IPS-11a (cell line): ENCODE data around the gene TLR4.

Experiments
- H3K4me3 ChIP-seq: one replicate; pipeline ENCODE4 v1.5.1; 2013; ENCODE audit warnings: low read depth, low read length, control low read depth

The TLR4 gene

DNA sequence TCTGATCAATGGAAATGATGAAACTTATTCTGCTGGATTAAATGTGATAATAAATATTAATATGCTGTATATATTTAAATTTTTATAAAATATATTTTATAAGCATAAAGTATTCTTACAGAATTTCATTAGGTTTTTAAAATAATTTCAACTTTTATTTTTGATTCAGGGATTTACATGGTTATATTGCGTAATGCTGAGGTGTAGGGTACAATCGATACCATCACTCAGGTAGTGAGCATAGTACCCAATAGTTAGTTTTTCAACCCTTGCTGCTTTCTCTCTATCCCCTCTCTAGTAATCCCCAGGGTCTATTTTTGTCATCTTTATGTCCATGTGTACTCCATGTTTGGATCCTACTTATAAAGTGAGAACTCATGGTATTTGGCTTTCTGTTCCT lies 5.7 kb downstream of the TLR4 start:
- H3K4me3 ChIP-seq, result no peak overlapping the region

- H3K4me3 ChIP-seq, result no peak overlapping the region
These were observed 10.1 kb downstream of the TLR4 start for GRCh38 chr9:117714282-117714681.

- H3K4me3 ChIP-seq, result no peak overlapping the region
These were observed 11.3 kb downstream of the TLR4 start for GRCh38 chr9:117715411-117715989.

GRCh38 chr9:117718085-117718484 lies 13.9 kb downstream of the TLR4 start:
- H3K4me3 ChIP-seq, result no peak overlapping the region

DNA sequence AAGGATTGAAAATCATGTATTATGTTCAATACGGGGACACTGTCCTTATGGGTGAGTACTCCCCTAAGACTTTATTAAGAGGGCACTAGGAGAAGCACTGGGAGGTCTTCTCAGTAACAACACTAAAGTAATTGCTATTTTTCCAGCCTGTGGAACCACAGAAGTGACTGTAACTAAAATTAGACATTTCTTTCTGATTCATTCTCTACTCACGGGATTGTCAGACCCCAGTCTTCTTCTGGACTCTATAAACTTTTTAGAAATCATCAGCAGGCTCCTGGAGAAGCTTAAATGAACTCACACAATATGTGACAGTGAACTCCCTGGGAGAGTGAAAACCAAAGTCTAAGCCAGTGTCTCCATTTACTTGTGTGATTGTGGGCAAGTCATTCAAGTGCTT lies 14.5 kb downstream of the TLR4 start:
- no peak overlapping the region for H3K4me3 ChIP-seq

DNA sequence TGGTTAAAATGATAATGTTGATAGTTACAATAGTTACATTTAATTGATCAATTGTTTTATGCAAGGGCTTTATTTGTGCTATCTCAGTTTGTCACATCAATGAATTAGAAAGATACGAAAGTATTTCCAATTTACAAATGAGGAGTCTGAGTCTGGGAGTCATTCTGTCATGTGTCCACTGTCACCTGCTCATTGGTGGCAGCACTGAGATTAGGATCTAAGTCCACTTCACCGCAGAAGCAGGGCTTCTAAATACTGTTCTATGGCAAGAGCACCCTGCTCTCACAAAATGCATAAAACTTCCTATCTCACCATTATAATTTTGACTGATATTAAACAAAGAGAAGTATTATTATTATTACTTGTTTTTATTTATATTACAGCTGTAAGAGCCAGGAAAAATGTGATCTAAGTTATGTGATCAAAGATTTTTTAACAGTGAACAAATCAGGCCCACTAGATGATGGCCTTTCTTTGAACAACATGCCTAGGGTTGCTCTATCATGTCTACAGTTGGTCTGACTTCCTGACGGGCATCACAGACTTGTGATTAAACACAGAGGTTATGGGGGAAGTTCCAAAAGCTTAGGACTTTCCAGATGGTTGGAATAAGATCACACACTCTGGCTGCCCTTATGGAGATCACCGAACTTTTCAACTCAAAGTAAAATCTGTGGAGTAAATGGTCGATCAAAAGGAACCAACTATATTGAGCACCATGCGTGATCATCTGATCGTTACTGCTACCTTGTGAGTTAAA lies 15.1 kb downstream of the TLR4 start:
- H3K4me3 ChIP-seq, result no peak overlapping the region

DNA sequence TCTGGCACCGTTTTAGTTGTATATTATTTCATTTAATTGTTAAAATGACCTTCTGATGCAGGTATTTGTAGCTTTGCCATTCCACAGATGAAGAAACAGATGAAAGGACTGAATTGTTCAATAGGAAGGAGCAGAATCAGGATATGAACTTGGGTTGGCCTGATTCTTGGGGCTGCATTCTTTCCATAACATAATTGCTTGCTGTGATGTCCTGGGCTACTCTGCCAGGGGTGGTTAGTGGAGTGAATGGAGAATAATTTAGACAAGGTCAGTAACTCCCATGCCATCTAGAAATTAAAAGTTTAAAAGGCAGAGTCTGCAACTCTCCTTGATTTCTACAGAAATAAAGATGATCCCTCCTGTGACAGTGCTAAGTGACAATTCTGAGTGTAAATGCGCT lies 15.9 kb downstream of the TLR4 start:
- no peak overlapping the region for H3K4me3 ChIP-seq

DNA sequence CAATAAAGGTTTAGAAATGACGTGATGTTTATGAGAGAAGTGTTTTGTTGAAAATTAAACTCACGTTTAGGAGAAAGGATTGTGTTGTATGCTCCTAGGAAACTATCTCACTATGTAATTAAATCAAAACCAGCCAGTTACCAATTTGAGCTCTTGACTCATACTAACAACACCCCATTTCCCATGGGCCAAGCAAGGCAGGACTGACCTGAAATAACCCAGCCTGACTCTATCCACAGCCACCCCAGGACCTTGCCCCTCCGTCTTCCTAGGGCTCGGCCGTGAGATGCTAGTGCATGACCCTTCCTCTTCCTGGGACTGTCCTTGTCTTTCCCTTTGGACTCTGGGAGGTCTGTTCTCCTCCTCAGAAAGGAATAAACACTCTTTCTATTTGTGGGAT lies 16.4 kb downstream of the TLR4 start:
- H3K4me3 ChIP-seq, result no peak overlapping the region

DNA sequence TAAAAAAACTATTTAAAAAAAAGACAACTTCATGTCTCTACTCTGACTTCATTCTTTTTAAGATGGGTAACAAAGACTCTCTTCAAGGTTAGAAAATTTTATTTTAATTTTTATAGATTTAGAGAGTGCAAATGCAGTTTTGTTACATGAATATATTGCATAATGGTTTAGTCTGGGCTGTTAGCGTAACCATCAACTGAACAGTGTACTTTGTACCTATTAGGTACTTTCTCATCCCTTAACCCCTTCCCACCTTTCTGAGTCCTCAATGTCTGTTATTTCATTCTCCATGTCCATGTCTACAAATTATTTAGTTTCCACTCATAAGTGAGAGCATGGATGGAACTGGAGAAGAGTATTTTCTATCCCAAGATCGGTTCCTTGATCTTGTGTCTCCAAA lies 16.8 kb downstream of the TLR4 start:
- no peak overlapping the region for H3K4me3 ChIP-seq

GRCh38 chr9:117722108-117722761 lies 18.0 kb downstream of the TLR4 start:
- H3K4me3 ChIP-seq, result no peak overlapping the region

DNA sequence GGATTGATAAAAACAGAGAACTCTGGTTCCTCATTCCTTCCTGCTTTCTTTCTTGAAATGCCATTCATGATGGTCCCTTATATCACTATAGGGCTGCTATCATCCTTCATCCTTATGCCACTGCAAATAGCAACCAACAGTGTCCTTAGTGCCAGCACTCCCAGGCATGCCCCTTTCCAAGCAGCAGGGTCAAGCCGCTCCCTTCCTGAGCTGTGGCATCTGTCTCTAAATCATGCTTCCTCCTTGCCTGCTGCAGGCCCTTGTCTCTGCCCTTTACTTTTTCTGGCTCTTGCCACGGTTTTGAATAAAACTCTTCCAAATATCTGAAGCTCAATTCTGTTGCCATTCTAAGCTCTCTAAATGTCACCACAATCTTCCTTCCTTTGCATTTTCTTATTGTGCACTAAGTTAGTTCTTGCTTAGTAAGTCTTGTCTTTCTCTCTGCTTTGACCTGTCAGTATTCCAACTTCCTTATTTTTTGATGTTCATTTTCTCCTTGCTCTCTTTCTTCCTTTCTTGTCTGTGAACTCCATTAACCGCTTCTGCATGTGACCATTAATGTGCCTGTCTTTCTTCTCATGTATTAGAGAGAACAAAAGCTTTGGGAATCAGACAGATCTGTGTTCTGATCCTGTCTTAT lies 19.9 kb downstream of the TLR4 start:
- no peak overlapping the region for H3K4me3 ChIP-seq

GRCh38 chr9:117725426-117725887 lies 21.3 kb downstream of the TLR4 start:
- no peak overlapping the region for H3K4me3 ChIP-seq

- no peak overlapping the region for H3K4me3 ChIP-seq
These were observed 25.2 kb downstream of the TLR4 start for GRCh38 chr9:117729375-117729774.

- no peak overlapping the region for H3K4me3 ChIP-seq
These were observed 28.3 kb downstream of the TLR4 start for GRCh38 chr9:117732494-117732893.

DNA sequence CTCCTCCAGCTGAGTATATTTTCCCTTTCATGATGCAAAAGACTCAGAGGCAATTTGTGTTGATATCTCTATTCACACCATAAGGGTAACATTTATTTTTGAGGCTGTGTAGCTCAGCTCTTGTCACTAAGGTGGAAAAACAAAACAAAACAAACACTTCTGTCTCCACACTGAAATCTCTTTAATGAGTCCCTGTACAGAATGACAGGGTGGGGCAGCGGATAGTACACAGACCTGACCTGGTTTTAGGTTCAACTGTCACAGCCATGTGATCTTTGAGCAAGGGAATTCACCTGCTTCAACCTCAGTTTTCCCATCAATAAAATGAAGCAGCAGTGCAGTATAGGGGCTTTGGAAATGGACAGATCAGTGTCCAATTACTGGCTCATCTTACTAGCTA lies 29.3 kb downstream of the TLR4 start:
- H3K4me3 ChIP-seq, result no peak overlapping the region

- no peak overlapping the region for H3K4me3 ChIP-seq
These were observed 29.9 kb downstream of the TLR4 start for GRCh38 chr9:117734082-117734481.

- H3K4me3 ChIP-seq, result no peak overlapping the region
These were observed 30.5 kb downstream of the TLR4 start for GRCh38 chr9:117734523-117735314.

DNA sequence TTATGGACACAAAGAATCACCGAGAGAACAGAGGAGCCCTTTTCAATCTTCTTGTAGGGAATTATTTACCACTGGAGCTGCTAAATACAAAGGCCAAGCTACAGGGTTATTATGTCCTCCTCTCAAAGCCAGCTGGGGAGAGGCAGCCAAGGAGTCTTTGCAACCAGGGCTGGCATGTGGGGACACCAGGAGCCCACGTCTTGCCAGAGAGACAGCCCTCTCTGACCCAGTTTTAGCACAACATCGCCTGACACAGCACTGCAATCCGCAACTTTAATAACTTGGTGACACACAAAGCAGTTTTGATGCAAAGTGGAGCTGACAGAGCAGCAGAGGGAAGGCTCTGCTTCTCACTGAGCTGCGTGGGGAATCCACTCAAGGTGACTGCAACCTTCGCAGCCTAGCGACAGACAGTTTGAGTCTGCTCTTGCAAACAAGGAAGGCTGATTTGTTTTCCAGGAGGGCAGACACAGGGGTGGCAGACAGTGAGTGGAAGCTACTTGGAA lies 33.6 kb downstream of the TLR4 start:
- no peak overlapping the region for H3K4me3 ChIP-seq

DNA sequence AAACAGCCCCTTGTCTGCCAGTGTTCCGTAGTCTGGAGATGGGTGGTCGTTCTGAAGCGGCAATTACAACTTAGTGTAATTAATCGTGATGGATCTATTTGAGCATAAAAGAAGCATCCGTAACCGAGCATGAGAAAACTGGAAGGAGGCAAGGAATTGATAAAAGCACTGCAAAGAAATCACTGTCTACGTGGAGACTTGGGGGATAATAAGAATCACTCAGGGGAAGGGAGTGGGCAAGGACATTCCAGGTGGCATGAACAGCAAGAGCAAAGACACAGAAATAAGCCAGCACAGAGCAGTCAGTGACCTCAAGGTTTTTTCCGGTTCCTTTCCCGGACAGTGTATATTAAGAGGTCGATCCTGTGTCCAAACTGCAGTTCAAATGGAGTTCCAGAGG lies 35.0 kb downstream of the TLR4 start:
- no peak overlapping the region for H3K4me3 ChIP-seq

DNA sequence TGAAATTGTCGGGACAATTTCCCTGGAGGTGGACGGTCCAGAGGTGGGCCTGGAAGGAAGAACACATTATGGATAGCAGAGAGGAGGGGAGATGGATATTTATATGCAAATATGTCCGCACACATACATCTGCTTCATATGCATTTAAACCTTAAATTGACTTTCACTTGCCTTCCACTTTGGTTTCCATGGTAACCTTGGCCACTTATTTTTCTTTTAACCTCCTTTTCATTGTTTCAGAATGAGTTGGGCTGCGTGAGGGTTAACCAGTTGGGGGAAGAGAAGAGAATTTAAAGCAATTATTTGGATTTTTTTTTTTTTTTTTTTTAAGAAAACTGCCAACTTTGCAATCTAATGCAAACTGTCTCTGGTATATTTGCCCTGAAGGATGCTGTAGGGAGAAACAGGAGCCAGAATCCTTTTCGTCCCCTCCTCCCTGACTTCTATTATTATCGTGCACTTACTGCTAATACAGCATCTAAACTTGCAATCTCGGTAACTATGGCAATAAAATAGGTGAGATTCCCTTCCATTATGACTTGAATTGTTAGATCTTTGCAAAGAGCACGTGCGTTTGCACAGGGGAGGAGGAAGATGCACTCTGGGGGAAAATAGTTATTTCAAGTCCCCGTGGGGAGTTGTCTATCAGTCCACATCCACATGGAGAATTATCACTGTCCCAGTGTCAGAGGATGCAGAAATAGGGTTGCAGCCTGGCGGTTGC lies 35.6 kb downstream of the TLR4 start:
- no peak overlapping the region for H3K4me3 ChIP-seq
